K562 (cell line): Measurements from ENCODE around the gene TRDMT1. TPM values are rescaled to one million over a fixed set of nuclear protein-coding genes. Genes with fewer than 3 reads are reported as not detected.

ENCODE experiments used
- ATF1 ChIP-seq, 2 experiments: fragments of 450-650 bp in 1 of 2; IDR thresholded peaks; 2 replicates each; pipeline ENCODE4 v1.6.1; 2016; ENCODE audit warnings: missing compliant biosample characterization in 1 of 2, missing genetic modification characterization in 1 of 2
- ATF7 ChIP-seq: fragments of 450-650 bp; IDR thresholded peaks from 2 replicates; pipeline ENCODE4 v1.7.1; 2014; ENCODE audit warnings: mild to moderate bottlenecking, moderate library complexity
- CTBP1 ChIP-seq: fragments of 450-650 bp; IDR thresholded peaks from 2 replicates; pipeline ENCODE4 v1.6.1; 2016; ENCODE audit warnings: borderline replicate concordance
- EHMT2 ChIP-seq: fragments of 450-650 bp; IDR thresholded peaks from 2 replicates; pipeline ENCODE4 v1.6.1; 2018; ENCODE audit warnings: antibody characterized with exemption
- ELF2 ChIP-seq: fragments of 250-450 bp; sonication (Bioruptor Pico); IDR thresholded peaks from 2 replicates; pipeline ENCODE4 v1.5.0; 2021; ENCODE audit warnings: mild to moderate bottlenecking
- HIVEP1 ChIP-seq: fragments of 250-450 bp; sonication (Bioruptor Pico); IDR thresholded peaks from 2 replicates; pipeline ENCODE4 v1.4.0; 2020; ENCODE audit warnings: mild to moderate bottlenecking
- HMGN3 ChIP-seq: IDR thresholded peaks from 2 replicates; pipeline ENCODE4 v1.6.1; 2011; ENCODE audit warnings: borderline replicate concordance, low read depth, mild to moderate bottlenecking, mixed read lengths, low read length; ENCODE audit not compliant: insufficient read length; ENCODE audit errors: extremely low read depth
- KHSRP ChIP-seq: fragments of 450-650 bp; IDR thresholded peaks from 2 replicates; pipeline ENCODE4 v1.6.1; 2017
- MEF2A ChIP-seq: IDR thresholded peaks from 2 replicates; pipeline ENCODE4 v1.6.1; 2011; ENCODE audit warnings: low read depth, mild to moderate bottlenecking, low read length, moderate library complexity; ENCODE audit not compliant: control insufficient read depth
- NR1H2 ChIP-seq: sonication (generic); formaldehyde crosslinking; IDR thresholded peaks from 2 replicates; pipeline ENCODE4 v1.4.0; 2020; ENCODE audit warnings: mild to moderate bottlenecking, missing genetic modification reagents
- PURB ChIP-seq: sonication (generic); formaldehyde crosslinking; IDR thresholded peaks from 2 replicates; pipeline ENCODE4 v1.9.0; 2021; ENCODE audit warnings: low read depth, mild to moderate bottlenecking, missing genetic modification reagents
- SIN3A ChIP-seq, 2 experiments: fragments of 150-350 bp in 1 of 2; IDR thresholded peaks; 2 replicates each; pipeline ENCODE4 v1.6.1; 2011 to 2016; ENCODE audit warnings: borderline replicate concordance in 2 of 2, low read depth in 2 of 2, low read length in 2 of 2, mild to moderate bottlenecking in 2 of 2, moderate library complexity in 2 of 2; ENCODE audit not compliant: control insufficient read depth in 1 of 2
- TAL1 ChIP-seq: fragments of 450-650 bp; IDR thresholded peaks from 2 replicates; pipeline ENCODE4 v1.6.1; 2016; ENCODE audit warnings: mild to moderate bottlenecking
- TARDBP ChIP-seq: fragments of 450-650 bp; IDR thresholded peaks from 2 replicates; pipeline ENCODE4 v1.6.1; 2016
- THRB ChIP-seq: fragments of 450-650 bp; formaldehyde crosslinking; conservative IDR thresholded peaks from 2 replicates; pipeline ENCODE4 v1.4.0; 2022; ENCODE audit warnings: mild to moderate bottlenecking, missing genetic modification characterization
- ZFX ChIP-seq: sonication (generic); formaldehyde crosslinking; IDR thresholded peaks from 2 replicates; pipeline ENCODE4 v1.8.0; 2022; ENCODE audit warnings: mild to moderate bottlenecking, missing genetic modification reagents, moderate library complexity
- ZNF12 ChIP-seq: sonication (generic); formaldehyde crosslinking; IDR thresholded peaks from 2 replicates; pipeline ENCODE4 v1.4.0; 2020; ENCODE audit warnings: mild to moderate bottlenecking, missing genetic modification reagents
- ZNF175 ChIP-seq: fragments of 200-800 bp; sonication (Bioruptor generic); IDR thresholded peaks from 2 replicates; pipeline ENCODE4 v1.6.1; 2016; ENCODE audit warnings: low read depth, mild to moderate bottlenecking, missing genetic modification characterization, missing compliant biosample characterization
- ZNF408 ChIP-seq: fragments of 250-450 bp; sonication (Bioruptor Pico); IDR thresholded peaks from 2 replicates; pipeline ENCODE4 v1.4.0; 2020; ENCODE audit warnings: low read depth, mild to moderate bottlenecking, moderate library complexity
- ZNF445 ChIP-seq: fragments of 250-450 bp; sonication (Bioruptor Pico); IDR thresholded peaks from 2 replicates; pipeline ENCODE4 v1.4.0; 2020; ENCODE audit warnings: low read depth, mild to moderate bottlenecking, moderate library complexity
- ZNF639 ChIP-seq, 2 experiments: fragments of 200-800 bp in 1 of 2; sonication (Bioruptor generic) in 1 of 2; sonication (generic) in 1 of 2; formaldehyde crosslinking in 1 of 2; IDR thresholded peaks in 1 of 2; conservative IDR thresholded peaks in 1 of 2; 2 replicates each; pipeline versions ENCODE4 v1.5.0 to v1.6.1; 2016 to 2020; ENCODE audit warnings: missing compliant biosample characterization in 1 of 2, missing genetic modification characterization in 1 of 2, missing genetic modification reagents in 1 of 2
- ZSCAN29 ChIP-seq: fragments of 450-650 bp; IDR thresholded peaks from 2 replicates; pipeline ENCODE4 v1.6.1; 2017
- polyA plus RNA-seq, 8 experiments: library from polyadenylated mRNA; depleted of rRNA in 4 of 8; stranded (reverse) in 5 of 8; unstranded in 3 of 8; fragments of >200 nt; fragmentation: Nextera tagmentation in 2 of 8; fragmentation: Illumina TruSeq in 1 of 8; extraction: Ambion mirVana in 2 of 8; extraction: Trizol in 1 of 8; gene quantifications; 2 replicates each; pipeline versions ENCODE4 v1.2.1 to v1.2.3, GENCODE V29; 2011 to 2014; ENCODE audit warnings: inconsistent platforms in 1 of 8, missing spikeins in 1 of 8
- total RNA-seq, 7 experiments: library from RNA; depleted of rRNA in 6 of 7; stranded (reverse); fragments of >200 nt in 6 of 7; fragmentation: Illumina TruSeq in 2 of 7; extraction: Trizol in 2 of 7; gene quantifications; 2 replicates each; pipeline versions ENCODE4 v1.2.1 to v1.2.3, GENCODE V29; 2011 to 2021; ENCODE audit warnings: low replicate concordance in 1 of 7

TRDMT1 gene
- total and polyA plus RNA-seq, 9 of the 15 experiments (the other 6 are each of a cell fraction or from before 2014, with no cell fraction given), result 5.4 to 12.6 (median 9.3) TPM

GRCh38 chr10:17229967-17230682 lies 28.7 kb upstream of the TRDMT1 start (continued):
- no peak for TF ChIP-seq MEF2A
- TF ChIP-seq ZNF408 (CRISPR knock-in tag), result no peak
- peak; percentile 45; the same call in 1 of the 2 replicates for TF ChIP-seq ATF7
- TF ChIP-seq TAL1, result no peak
- peak; percentile 68 for TF ChIP-seq ATF1 (CRISPR knock-in tag; IDR thresholded peaks at IDR 0.05)
- TF ChIP-seq ATF1 (tag; IDR thresholded peaks at IDR 0.05), result peak; percentile 92
- peak; percentile 39; the same call in 1 of the 2 replicates for TF ChIP-seq ZFX (CRISPR knock-in tag)
- TF ChIP-seq ZNF175 (CRISPR knock-in tag), result 0 out of 2 replicates have a peak, but pooled peaks have one; percentile 21
- TF ChIP-seq SIN3A (IDR thresholded peaks at IDR 0.05; ENCODE audit: borderline replicate concordance in 2 of 2, control insufficient read depth in 1 of 2, low read depth in 2 of 2, low read length in 2 of 2), result peak in 1 of 2 experiments; percentile 43; a peak in 1 of 4 replicates
- no peak for TF ChIP-seq HIVEP1
- no peak for TF ChIP-seq PURB
- no peak for TF ChIP-seq TARDBP
- no peak for TF ChIP-seq ELF2 (CRISPR knock-in tag)
- TF ChIP-seq NR1H2 (CRISPR knock-in tag), result peak; percentile 78; the same call in 1 of the 2 replicates
- TF ChIP-seq EHMT2, result no peak
- TF ChIP-seq CTBP1, result peak; percentile 78
- peak; percentile 34; the same call in 1 of the 2 replicates for TF ChIP-seq ZNF12
- peak; percentile 45 for TF ChIP-seq HMGN3
- TF ChIP-seq KHSRP, result no peak
- TF ChIP-seq ZSCAN29, result no peak
- TF ChIP-seq ZNF639 (CRISPR knock-in tag; conservative IDR thresholded peaks at IDR 0.05 in 1 of 2, IDR thresholded peaks at IDR 0.05 in 1 of 2), result no peak
- TF ChIP-seq THRB, result peak; percentile 78; the same call in 1 of the 2 replicates
- TF ChIP-seq ZNF445 (CRISPR knock-in tag), result peak; percentile 21; the same call in 1 of the 2 replicates
